NCI-H1105 (cell line): ENCODE results near the gene TFIP11.

Source experiments
- DNase-seq: peaks from one replicate; lab custom pipeline; 2025; lab: John Stamatoyannopoulos, UW

Gene TFIP11

GRCh38 chr22:26479043-26479791, 33.1 kb downstream of the TFIP11 start:
- no peak for DNase-seq

- no peak for DNase-seq
Observed at GRCh38 chr22:26477341-26477731, 34.9 kb downstream of the TFIP11 start.

GRCh38 chr22:26476705-26477340, 35.5 kb downstream of the TFIP11 start:
- no peak for DNase-seq

- no peak for DNase-seq
Observed at GRCh38 chr22:26474682-26475081, 37.6 kb downstream of the TFIP11 start.

- DNase-seq, result no peak
Observed at GRCh38 chr22:26471522-26471921, 40.8 kb downstream of the TFIP11 start.

DNA sequence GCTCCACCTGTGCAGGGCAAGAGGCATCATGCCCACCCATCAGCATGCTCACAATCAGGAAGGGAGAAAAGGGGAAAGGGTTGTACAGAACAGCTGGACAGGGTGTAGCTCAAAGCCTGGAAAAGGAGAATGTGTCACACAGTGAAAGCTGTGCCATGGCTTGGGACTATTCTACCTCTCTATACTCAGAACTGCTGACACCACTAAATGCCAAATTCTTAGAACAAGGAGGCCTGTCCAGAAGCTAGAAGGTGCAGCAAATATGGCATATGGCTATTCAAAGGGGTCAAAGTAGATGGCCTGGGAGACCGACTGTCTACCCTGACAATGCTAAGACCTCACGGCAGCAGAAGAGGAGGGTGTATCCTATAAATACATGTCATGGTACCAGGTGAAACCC, 41.5 kb downstream of the TFIP11 start:
- DNase-seq, result no peak

DNA sequence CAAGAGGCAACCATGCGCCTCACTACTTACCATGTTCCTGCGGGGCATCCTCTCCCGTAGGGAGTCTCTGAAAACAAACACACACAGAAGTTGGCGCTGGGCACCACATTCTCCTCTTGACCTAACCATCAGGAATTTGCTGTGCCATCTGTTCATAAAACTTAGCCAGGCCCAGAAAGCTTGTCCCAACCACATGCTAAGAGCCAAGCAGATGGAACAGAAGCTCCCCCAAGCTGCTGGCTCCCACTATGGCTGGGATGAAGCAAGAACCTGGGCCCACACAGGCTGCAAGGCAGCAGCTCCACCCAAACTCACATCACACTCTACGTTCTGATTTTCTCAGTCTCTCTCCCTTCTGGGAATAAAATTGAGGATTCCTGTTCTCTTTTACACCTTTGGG, 46.1 kb downstream of the TFIP11 start:
- DNase-seq, result no peak

- DNase-seq, result no peak
Observed at GRCh38 chr22:26464312-26464711, 48.0 kb downstream of the TFIP11 start.

DNA sequence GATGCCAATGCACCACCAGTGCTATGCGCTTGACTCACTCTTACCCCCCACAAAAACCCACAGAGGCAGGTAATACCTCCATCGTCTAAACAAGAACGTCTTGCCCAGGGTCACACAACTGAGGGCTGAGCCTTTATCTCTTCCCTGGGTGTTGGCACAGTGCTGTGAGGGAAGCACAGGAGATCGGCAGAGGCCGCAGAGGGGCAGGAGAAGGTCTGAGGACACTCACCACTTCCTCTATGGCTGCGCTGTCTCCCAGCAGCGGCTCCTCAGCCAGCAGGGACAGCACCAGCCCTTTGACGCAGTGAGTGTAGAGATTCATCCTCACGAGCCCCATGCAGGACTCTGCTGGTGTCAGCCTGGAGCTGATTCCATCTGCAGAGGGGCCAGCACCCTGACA, 48.6 kb downstream of the TFIP11 start:
- no peak for DNase-seq

- no peak for DNase-seq
Observed at GRCh38 chr22:26463101-26463661, 49.1 kb downstream of the TFIP11 start.

GRCh38 chr22:26462641-26463040, 49.6 kb downstream of the TFIP11 start:
- DNase-seq, result no peak

DNA sequence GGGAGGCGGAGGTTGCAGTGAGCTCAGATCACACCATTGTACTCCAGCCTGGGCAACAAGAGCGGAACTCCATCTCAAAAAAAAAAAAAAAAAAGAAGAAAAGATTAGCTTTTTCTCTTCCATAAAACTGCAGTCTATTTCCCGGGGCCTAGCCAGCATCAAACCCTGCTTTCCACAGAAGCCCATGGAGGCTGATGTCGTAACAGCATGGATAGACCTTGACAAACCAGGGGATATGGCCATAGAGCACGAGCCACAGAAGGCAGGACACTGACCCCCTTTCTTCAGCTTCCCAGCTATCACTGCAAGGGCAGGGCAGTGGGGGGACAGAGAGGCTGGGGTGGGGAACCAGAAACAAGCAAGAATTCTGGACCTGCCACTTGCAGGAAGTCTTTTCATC, 50.2 kb downstream of the TFIP11 start:
- DNase-seq, result no peak

GRCh38 chr22:26461188-26461810, 51.0 kb downstream of the TFIP11 start:
- peak; percentile 28 for DNase-seq

- DNase-seq, result no peak
Observed at GRCh38 chr22:26460202-26460601, 52.1 kb downstream of the TFIP11 start.

DNA sequence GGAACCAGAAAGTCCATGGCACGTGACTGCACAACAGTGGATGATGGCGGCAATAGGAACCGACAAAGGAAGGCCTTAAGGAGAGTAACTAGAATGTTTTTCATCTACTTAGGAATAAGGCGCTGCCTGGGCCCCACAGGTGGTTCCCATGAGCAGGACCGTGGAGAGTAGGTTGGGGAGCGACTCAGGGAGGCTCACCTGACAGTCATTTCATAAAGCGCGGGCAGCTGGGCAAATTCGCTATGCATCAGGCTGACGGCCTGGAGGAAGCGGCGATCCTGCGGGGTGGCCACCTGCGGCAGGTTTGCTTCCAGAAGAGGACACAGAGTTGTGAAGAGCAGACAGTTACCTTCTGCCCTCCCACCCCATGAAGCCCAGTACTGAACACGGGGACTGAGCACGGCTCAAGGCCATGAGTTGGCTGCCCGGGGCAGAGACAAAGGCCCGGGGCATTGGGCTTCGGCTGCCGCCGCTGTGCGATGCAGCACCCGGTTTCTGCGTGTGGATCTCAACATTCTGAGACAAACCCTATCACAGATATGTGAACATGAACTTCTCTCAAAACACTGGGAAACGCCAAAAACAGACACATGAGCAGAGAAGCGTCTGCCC, 54.5 kb downstream of the TFIP11 start:
- no peak for DNase-seq

- DNase-seq, result no peak
Observed at GRCh38 chr22:26453812-26454500, 58.3 kb downstream of the TFIP11 start.

DNA sequence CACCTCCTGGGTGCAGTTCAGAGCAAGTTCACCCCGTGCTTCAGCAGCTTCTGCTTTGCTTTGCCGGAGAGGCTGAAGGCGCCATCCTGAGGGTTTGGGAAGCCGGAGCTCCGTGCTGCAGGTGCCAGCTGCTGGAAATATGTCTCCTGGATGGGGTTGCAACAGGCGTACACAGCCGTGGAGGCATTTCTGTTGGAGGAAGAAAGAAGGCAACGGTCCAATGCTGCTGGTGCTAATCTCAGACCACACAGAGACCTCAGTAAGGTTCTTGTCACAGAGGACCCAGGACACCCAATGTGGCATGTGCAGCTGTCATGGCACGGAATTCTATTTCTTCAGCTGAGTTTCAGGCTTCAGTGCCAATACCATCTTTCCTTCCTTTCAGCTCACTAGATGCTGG, 59.1 kb downstream of the TFIP11 start:
- no peak for DNase-seq

DNA sequence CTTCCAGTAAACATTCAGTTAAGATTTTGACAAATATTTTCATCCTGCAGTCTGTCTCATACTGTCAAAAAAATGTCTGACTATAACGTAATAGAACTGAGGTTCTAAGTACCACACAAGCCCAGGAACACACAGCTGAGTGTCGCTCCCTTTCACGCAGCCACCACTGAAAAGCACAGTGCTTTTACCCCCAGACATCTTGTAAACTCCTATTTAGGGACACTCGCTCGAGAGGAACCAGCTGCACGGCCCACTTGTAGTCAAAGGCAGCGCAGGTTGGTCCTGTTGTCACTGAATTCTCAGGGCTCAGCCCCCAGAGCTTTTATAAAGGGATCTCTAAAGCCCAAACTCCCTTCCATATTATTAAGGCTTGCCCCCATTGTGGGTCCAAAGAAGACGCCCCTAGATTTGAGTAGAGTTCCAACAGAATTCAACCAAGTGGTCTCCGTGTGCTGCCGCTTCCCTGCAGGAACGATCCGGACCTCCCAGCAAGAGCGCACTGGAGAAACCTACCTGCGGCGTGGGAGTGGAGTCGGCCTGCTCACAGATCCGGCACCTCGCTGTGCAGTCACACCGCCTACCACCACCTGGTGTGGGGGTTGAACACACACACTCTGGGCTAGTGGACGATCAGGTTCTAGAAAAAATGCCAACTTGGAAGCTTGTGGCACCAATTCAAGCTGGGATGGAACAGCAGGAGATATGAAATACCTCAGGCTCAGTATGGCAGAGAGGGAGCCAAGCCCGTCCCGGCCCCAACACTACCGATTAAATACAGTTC, 59.8 kb downstream of the TFIP11 start:
- no peak for DNase-seq

DNA sequence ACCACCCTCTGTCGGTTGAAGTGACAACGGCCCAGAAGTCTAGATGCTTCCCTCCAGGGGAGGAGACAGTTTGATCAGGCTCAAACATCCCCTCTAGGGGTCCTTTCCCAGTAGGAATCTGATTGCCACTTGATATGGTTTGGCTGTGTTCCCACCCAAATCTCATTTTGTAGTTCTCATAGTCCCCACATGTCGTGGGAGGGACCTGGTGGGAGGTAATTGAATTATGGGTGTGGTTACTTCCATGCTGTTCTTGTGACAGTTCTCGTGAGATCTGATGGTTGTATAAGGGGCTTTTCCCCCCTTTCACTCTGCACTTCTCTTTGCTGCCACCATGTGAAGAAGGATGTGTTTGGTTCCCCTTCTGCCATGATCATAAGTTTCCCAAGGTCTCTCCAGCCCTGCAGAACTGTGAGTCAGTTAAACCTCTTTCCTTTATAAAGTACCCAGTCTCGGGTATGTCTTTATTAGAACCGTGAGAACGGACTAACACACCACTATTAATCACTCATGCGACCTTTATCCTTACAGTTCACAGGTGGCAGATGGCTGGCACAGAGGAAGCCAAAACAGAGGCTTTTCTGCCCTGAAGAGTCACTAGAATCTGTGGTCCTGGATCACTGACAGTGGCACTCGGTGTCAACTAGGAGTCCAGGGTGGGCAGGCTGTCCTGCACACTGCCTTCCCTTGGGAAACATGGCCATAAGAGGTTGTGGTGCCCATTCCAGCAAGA, 61.7 kb downstream of the TFIP11 start:
- DNase-seq, result no peak

DNA sequence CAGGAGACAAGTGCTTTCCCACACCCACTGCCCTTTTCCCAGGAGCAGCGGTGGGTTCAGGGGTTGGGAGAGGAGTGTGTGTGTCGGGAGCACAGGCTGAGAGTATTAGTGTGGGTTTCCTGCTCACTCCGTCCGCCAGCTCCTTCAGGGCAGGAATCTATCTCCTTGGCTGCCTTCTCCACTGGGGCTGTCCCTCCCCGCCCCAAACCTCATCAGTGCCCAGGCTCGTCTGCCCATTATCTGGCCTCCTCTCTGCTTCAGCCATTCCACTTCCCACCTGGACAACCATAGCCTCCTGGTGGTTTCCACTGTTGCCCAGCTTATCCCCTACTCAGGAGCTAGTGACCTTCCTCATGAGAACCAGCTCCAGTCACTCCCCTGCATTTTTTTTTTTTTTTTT, 63.3 kb downstream of the TFIP11 start:
- DNase-seq, result no peak

GRCh38 chr22:26448334-26448733, 63.9 kb downstream of the TFIP11 start:
- DNase-seq, result no peak
